GM10266 (cell line): ENCODE results near the gene ATP7B.

Source experiments
- DNase-seq: peaks from one replicate; pipeline ENCODE4 v3.0.0; 2012; ENCODE audit errors: extremely low spot score
- CTCF ChIP-seq: IDR thresholded peaks from 2 replicates; pipeline ENCODE4 v1.5.1; 2012; ENCODE audit warnings: mild to moderate bottlenecking, low read depth; ENCODE audit not compliant: control insufficient read depth, insufficient read depth; ENCODE audit errors: missing control alignments

Gene ATP7B

GRCh38 chr13:52010890-52011631 is at the start of gene ATP7B:
Gene ATP7B (minus strand): TSS chr13:52011450. CDS start chr13:52011337, 113 bp downstream.
- no peak for TF ChIP-seq CTCF
- peak; percentile 29 for DNase-seq

- no peak for DNase-seq
- no peak for TF ChIP-seq CTCF
Measured at GRCh38 chr13:52053460-52053859, 42.2 kb upstream of the ATP7B start.

- no peak for TF ChIP-seq CTCF
Measured at GRCh38 chr13:52051400-52051799, 40.1 kb upstream of the ATP7B start.

GRCh38 chr13:52048516-52048915 is 37.3 kb upstream of the ATP7B start:
- no peak for TF ChIP-seq CTCF
- DNase-seq = no peak

More at GRCh38 chr13:52051400-52051799, 40.1 kb upstream of the ATP7B start:
- no peak for DNase-seq

- no peak for DNase-seq
- TF ChIP-seq CTCF = no peak
Measured at GRCh38 chr13:52047463-52047862, 36.2 kb upstream of the ATP7B start.

GRCh38 chr13:52043675-52044074 is 32.4 kb upstream of the ATP7B start:
- no peak for TF ChIP-seq CTCF
- no peak for DNase-seq

- no peak for DNase-seq
- TF ChIP-seq CTCF = no peak
Measured at GRCh38 chr13:52036037-52036436, 24.8 kb upstream of the ATP7B start.
